Measurements from ENCODE around the gene COPB2. TPM values are rescaled to one million over a fixed set of nuclear protein-coding genes. Genes with fewer than 3 reads are reported as not detected.
A peak's percentile ranks its signal among the peaks of the same experiment; 100 is the strongest.
"Not testable (repeated sequence)": the region's sequence is repeated elsewhere in the genome, so short reads cannot be mapped to it uniquely, and the experiment has no call there.

The COPB2 gene
- total and polyA plus RNA-seq, 2 donors = 59.3 to 157 TPM

- WGBS = 78% methylated on average over 4 of the region's 4 CpGs
- Histone ChIP-seq H3K4me3 (ENCODE audit: low read depth, low read length) (no peak overlapping the region), H3K36me3 (ENCODE audit: insufficient read depth) (peaks cover 2% of the 10 kb centered on the region), H3K27ac (ENCODE audit: low read depth) (no peak overlapping the region), H3K4me1 (ENCODE audit: insufficient read depth) (no peaks in the 10 kb centered on the region)
- no peak for DNase-seq (ENCODE audit: extremely low spot score)
These were observed 31.5 kb downstream of the COPB2 start for GRCh38 chr3:139357899-139358298.

- WGBS = 61% methylated on average over 1 of the region's 1 CpG
- H3K27ac ChIP-seq (ENCODE audit: low read depth) = no peak overlapping the region
- no peak overlapping the region for H3K4me3 ChIP-seq (ENCODE audit: low read depth, low read length)
- peaks cover 6% of the 10 kb centered on the region for H3K36me3 ChIP-seq (ENCODE audit: insufficient read depth)
- DNase-seq (ENCODE audit: extremely low spot score) = no peak
- H3K4me1 ChIP-seq (ENCODE audit: insufficient read depth) = no peaks in the 10 kb centered on the region
These were observed 33.6 kb downstream of the COPB2 start for GRCh38 chr3:139355891-139356290.

GRCh38 chr3:139355476-139355875 lies 34.0 kb downstream of the COPB2 start:
- Histone ChIP-seq H3K27ac (ENCODE audit: low read depth) (no peak overlapping the region), H3K4me3 (ENCODE audit: low read depth, low read length) (no peak overlapping the region), H3K36me3 (ENCODE audit: insufficient read depth) (peaks cover 6% of the 10 kb centered on the region), H3K4me1 (ENCODE audit: insufficient read depth) (no peaks in the 10 kb centered on the region)
- 44% methylated on average over 4 of the region's 4 CpGs for WGBS
- peak; percentile 13 for DNase-seq (ENCODE audit: extremely low spot score)

GRCh38 chr3:139354661-139355060 lies 34.8 kb downstream of the COPB2 start:
- no peak overlapping the region for H3K27ac ChIP-seq (ENCODE audit: low read depth)
- H3K4me1 ChIP-seq (ENCODE audit: insufficient read depth) = no peaks in the 10 kb centered on the region
- 92% methylated on average over 4 of the region's 4 CpGs for WGBS
- no peak overlapping the region for H3K4me3 ChIP-seq (ENCODE audit: low read depth, low read length)
- DNase-seq (ENCODE audit: extremely low spot score) = no peak
- peaks cover 6% of the 10 kb centered on the region for H3K36me3 ChIP-seq (ENCODE audit: insufficient read depth)

- WGBS = 72% methylated on average over 3 of the region's 3 CpGs
- Histone ChIP-seq H3K4me1 (ENCODE audit: insufficient read depth) (no peaks in the 10 kb centered on the region), H3K4me3 (ENCODE audit: low read depth, low read length) (no peak overlapping the region), H3K36me3 (ENCODE audit: insufficient read depth) (peaks cover 4% of the 10 kb centered on the region), H3K27ac (ENCODE audit: low read depth) (no peak overlapping the region)
- DNase-seq (ENCODE audit: extremely low spot score) = no peak
These were observed 35.4 kb downstream of the COPB2 start for GRCh38 chr3:139353920-139354556.

- no peak for DNase-seq (ENCODE audit: extremely low spot score)
- Histone ChIP-seq H3K4me1 (ENCODE audit: insufficient read depth) (no peaks in the 10 kb centered on the region), H3K27ac (ENCODE audit: low read depth) (no peak overlapping the region), H3K4me3 (ENCODE audit: low read depth, low read length) (no peak overlapping the region), H3K36me3 (ENCODE audit: insufficient read depth) (peaks cover 1% of the 10 kb centered on the region)
- WGBS = 86% methylated on average over 2 of the region's 2 CpGs
These were observed 42.7 kb downstream of the COPB2 start for GRCh38 chr3:139346771-139347170.

- Histone ChIP-seq H3K27ac (ENCODE audit: low read depth) (peak within 1 kb of the TSS; percentile 70), H3K4me1 (ENCODE audit: insufficient read depth) (no peaks in the 10 kb centered on the region), H3K36me3 (ENCODE audit: insufficient read depth) (no peaks in the 10 kb centered on the region), H3K4me3 (ENCODE audit: low read depth, low read length) (peak within 1 kb of the TSS; percentile 63)
- DNase-seq (ENCODE audit: extremely low spot score) = peak; percentile 79
- under 1% methylated on average over 37 of the region's 37 CpGs for WGBS
These were observed 45.3 kb downstream of the COPB2 start, which contains the start of gene MRPS22 for GRCh38 chr3:139343895-139344856. Gene MRPS22 (plus strand): TSS chr3:139344020. CDS start chr3:139344027, 7 bp downstream.

- no peak for DNase-seq (ENCODE audit: extremely low spot score)
- Histone ChIP-seq H3K27ac (ENCODE audit: low read depth) (no peak overlapping the region), H3K4me1 (ENCODE audit: insufficient read depth) (no peaks in the 10 kb centered on the region), H3K36me3 (ENCODE audit: insufficient read depth) (no peaks in the 10 kb centered on the region), H3K4me3 (ENCODE audit: low read depth, low read length) (no peak overlapping the region)
These were observed 47.4 kb downstream of the COPB2 start for GRCh38 chr3:139342054-139342453.

GRCh38 chr3:139340784-139341183 lies 48.7 kb downstream of the COPB2 start:
- Histone ChIP-seq H3K36me3 (ENCODE audit: insufficient read depth) (no peaks in the 10 kb centered on the region), H3K4me3 (ENCODE audit: low read depth, low read length) (no peak overlapping the region), H3K4me1 (ENCODE audit: insufficient read depth) (no peaks in the 10 kb centered on the region), H3K27ac (ENCODE audit: low read depth) (no peak overlapping the region)
- no peak for DNase-seq (ENCODE audit: extremely low spot score)

GRCh38 chr3:139339219-139339906 lies 50.1 kb downstream of the COPB2 start:
- 70% methylated on average over 4 of the region's 4 CpGs for WGBS
- Histone ChIP-seq H3K4me3 (ENCODE audit: low read depth, low read length) (no peak overlapping the region), H3K36me3 (ENCODE audit: insufficient read depth) (no peaks in the 10 kb centered on the region), H3K4me1 (ENCODE audit: insufficient read depth) (no peaks in the 10 kb centered on the region), H3K27ac (ENCODE audit: low read depth) (no peak overlapping the region)
- no peak for DNase-seq (ENCODE audit: extremely low spot score)

GRCh38 chr3:139338405-139338804 lies 51.0 kb downstream of the COPB2 start:
- 89% methylated on average over 4 of the region's 4 CpGs for WGBS
- no peak for DNase-seq (ENCODE audit: extremely low spot score)
- no peaks in the 10 kb centered on the region for H3K36me3 ChIP-seq (ENCODE audit: insufficient read depth)

GRCh38 chr3:139334675-139335074 lies 54.8 kb downstream of the COPB2 start:
- H3K27ac ChIP-seq (ENCODE audit: low read depth); H3K4me1 ChIP-seq (ENCODE audit: insufficient read depth); H3K4me3 ChIP-seq (ENCODE audit: low read depth, low read length); DNase-seq (ENCODE audit: extremely low spot score); H3K36me3 ChIP-seq (ENCODE audit: insufficient read depth): not testable (repeated sequence)
- WGBS = 50% methylated on average over 1 of the region's 1 CpG

More at GRCh38 chr3:139338405-139338804, 51.0 kb downstream of the COPB2 start:
- no peaks in the 10 kb centered on the region for H3K4me1 ChIP-seq (ENCODE audit: insufficient read depth)
- no peak overlapping the region for H3K4me3 ChIP-seq (ENCODE audit: low read depth, low read length)
- no peak overlapping the region for H3K27ac ChIP-seq (ENCODE audit: low read depth)

GRCh38 chr3:139332092-139332491 lies 57.4 kb downstream of the COPB2 start:
- no peak for DNase-seq (ENCODE audit: extremely low spot score)
- 65% methylated on average over 2 of the region's 2 CpGs for WGBS
- Histone ChIP-seq H3K4me1 (ENCODE audit: insufficient read depth) (no peaks in the 10 kb centered on the region), H3K27ac (ENCODE audit: low read depth) (no peak overlapping the region), H3K4me3 (ENCODE audit: low read depth, low read length) (no peak overlapping the region), H3K36me3 (ENCODE audit: insufficient read depth) (no peaks in the 10 kb centered on the region)
